Stomach (tissue), 4 donors: Measurements from ENCODE around the gene FITM2.

Source experiments
- EP300 ChIP-seq: sonication (generic); formaldehyde crosslinking; IDR thresholded peaks from one replicate; pipeline ENCODE4 v1.6.1; 2017; ENCODE audit warnings: antibody characterized with exemption
- POLR2A ChIP-seq, 4 donors: fragments of 450-650 bp; IDR thresholded peaks; one replicate each; pipeline ENCODE4 v1.6.1; 2016; ENCODE audit warnings: antibody characterized with exemption in 4 of 4, control low read depth in 2 of 4, mild to moderate bottlenecking in 1 of 4, moderate library complexity in 1 of 4
- POLR2AphosphoS5 ChIP-seq, 3 donors: sonication (generic); formaldehyde crosslinking; IDR thresholded peaks; one replicate each; pipeline ENCODE4 v1.6.1; 2016; ENCODE audit warnings: antibody characterized with exemption in 3 of 3
- TF ChIP-seq, protein P1 (sequence below), 7 experiments: fragments of 450-650 bp in 4 of 7; fragments of 200-600 bp in 3 of 7; sonication (generic) in 3 of 7; IDR thresholded peaks; one replicate each; pipeline ENCODE4 v1.5.1; 2016 to 2019; ENCODE audit warnings: antibody characterized with exemption in 7 of 7, control low read depth in 2 of 7, mild to moderate bottlenecking in 1 of 7

DNA sequence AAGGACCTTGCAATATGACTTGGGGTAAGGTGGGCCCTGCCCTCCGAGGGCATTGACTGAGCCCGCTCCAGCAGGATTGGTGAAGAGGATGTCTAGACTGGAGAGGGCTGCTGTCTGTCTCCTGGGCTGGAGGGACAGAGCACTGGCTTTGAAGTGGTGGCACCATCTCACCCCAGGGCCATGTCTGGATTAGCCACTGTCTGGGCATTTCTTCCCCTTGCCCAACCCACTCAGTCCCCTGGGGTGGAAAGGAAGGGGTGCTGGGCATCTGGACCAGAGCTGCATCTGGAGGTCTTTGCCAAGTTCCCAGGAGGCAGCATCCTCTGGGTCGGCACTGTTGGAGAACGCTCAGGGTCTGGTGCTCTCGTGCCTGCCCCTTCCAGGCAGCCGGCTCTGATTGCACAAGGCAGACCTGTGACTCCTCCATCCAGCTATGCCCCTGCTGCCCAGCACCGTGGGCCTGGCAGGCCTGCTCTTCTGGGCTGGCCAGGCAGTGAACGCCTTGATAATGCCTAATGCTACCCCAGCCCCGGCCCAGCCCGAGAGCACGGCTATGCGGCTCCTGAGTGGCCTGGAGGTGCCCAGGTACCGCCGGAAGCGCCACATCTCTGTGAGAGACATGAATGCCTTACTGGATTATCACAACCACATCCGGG is 25.9 kb upstream of the FITM2 start, which contains the start of gene R3HDML:
- TF ChIP-seq, protein P1, sequence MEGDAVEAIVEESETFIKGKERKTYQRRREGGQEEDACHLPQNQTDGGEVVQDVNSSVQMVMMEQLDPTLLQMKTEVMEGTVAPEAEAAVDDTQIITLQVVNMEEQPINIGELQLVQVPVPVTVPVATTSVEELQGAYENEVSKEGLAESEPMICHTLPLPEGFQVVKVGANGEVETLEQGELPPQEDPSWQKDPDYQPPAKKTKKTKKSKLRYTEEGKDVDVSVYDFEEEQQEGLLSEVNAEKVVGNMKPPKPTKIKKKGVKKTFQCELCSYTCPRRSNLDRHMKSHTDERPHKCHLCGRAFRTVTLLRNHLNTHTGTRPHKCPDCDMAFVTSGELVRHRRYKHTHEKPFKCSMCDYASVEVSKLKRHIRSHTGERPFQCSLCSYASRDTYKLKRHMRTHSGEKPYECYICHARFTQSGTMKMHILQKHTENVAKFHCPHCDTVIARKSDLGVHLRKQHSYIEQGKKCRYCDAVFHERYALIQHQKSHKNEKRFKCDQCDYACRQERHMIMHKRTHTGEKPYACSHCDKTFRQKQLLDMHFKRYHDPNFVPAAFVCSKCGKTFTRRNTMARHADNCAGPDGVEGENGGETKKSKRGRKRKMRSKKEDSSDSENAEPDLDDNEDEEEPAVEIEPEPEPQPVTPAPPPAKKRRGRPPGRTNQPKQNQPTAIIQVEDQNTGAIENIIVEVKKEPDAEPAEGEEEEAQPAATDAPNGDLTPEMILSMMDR (IDR thresholded peaks at IDR 0.05) = no peak
- no peak for TF ChIP-seq POLR2A (IDR thresholded peaks at IDR 0.05)
- TF ChIP-seq POLR2AphosphoS5 (IDR thresholded peaks at IDR 0.05) = no peak
- no peak for TF ChIP-seq EP300
